GM21367 (cell line): ENCODE results near the gene MAP3K21.

Experiments used
- ATAC-seq: cut with Tn5 transposase; IDR thresholded peaks from one replicate; pipeline ENCODE4 v1.9.1; 2021; ENCODE audit not compliant: unreplicated experiment

Gene MAP3K21

DNA sequence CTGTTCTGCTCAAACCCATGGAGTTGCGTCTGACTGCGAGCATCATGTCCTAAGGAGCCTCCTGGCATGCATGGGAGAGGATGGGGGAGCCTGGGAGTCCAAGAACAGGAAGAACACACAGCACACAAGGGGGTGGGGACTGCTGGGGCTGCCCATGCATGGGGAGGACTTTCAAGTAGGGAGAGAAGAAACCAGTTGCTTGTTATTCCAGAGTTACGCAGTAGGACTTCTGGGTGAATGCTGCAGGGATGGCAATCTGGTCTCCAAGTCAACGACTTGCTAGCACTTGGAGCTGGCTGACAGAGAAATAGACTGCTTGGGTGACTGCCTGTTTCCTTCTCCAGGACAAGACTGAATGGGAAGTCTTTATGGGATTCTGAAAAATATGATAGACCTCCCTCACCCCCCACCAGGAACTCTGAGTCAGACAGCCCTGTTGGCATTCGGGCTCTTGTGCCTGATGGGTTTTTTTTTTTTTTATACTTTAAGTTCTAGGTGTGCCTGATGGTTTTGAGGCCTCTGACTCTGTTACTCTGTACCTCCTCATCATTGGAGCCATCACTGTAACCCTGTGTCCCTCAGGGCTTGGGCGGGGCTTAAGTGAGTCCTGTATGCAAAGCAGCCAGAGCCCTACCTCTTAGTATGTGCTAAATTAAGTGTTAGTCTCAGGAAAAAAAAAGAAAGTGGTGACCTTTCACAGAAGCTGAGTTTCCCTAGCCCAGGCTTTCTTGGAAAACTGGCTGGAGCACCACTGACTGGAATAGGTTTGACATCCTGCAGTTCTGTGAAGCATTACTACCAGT is 30.3 kb downstream of the MAP3K21 start:
- peak; percentile 46 for ATAC-seq

DNA sequence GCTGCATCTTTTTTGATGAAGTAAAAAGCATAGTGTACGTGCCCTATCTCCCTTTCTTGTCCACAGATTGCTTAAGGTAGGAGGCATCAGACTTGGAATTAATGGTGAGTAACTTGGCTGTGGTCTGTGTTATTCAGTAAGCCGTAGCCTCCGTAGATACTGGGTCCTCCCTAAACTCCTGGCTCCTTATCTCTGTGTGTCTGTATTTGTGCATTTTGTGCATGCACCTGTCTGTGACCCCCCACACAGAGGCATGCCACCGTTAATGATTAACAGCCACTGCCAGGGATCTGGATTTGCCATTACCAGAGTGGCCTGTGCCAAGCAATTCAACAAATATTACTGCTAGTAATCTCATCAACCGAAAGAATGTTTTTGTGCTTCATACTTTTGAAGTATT is 31.9 kb downstream of the MAP3K21 start:
- ATAC-seq: no peak

DNA sequence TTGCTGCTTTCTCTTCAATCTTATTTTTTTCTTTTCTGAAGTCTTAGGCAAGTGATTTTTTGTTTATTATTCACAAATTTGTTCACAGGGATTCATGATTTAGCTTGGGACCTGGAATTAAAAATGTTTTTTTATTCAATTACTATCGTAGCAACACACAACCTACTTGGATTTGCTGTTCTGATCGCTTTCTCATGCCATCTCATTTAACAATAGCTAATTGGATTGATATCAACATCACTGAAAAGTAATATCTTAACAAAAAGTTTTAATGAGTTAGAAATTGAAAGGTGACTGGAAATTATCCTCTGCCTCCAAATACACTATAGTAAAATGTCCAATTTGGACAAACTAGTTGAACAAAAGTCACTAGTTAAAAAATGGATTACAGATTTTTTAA is 32.4 kb downstream of the MAP3K21 start:
- ATAC-seq: no peak

DNA sequence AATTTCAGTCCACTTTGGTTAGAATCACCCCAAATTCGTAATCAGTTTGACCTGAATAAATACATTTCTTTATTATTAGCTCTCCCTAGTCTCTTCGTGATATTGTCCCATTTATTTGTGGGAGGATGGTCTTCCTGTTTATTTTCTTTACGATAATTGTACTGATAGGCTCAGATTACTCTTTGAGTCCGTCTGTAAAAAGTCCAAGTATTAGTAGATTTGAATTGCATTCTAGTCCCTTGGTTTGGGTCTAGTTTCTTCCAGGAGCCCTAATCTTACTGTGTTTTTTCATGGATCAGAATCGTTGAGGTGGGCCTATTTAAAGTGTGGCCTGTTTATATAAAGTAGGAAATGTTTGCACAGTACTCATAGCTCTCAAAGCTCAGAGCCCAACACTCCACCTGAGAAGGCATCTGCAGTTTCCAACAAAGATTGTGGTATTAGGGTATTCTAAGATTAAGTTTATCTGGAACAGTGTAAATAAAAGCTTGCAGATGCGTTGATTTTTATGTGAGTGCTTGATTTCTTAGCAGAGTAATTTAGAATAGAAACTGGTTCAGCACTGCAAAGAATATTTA is 33.1 kb downstream of the MAP3K21 start:
- no peak for ATAC-seq

DNA sequence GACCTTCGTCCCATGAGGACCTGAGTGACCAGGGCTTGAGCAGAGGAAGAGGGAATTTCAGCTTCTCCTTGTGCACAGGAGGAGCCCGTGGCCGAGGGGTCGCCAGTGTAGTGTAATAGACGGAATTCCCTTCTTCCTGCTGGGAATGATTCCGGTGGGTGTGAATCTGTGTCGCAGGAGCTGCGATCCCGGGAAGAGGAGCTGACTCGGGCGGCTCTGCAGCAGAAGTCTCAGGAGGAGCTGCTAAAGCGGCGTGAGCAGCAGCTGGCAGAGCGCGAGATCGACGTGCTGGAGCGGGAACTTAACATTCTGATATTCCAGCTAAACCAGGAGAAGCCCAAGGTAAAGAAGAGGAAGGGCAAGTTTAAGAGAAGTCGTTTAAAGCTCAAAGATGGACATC is 34.4 kb downstream of the MAP3K21 start:
- no peak for ATAC-seq

DNA sequence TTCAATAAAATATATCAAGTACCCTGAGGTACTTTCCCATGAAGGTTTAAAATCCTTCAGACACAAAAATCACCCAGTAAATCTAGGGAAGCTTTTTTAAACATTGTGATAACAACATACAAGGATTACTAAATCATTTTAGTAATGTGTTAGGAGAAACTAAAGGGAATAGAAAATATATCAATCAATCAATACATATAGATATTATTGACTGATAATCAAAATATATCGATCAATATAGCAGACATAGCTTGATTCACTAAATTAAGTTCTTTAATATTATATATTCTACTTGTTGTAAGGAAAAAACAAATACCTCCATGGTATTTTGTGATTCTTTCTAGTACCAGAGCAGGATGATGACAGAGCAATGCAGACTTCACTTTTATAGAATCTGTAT is 35.2 kb downstream of the MAP3K21 start:
- ATAC-seq: no peak

DNA sequence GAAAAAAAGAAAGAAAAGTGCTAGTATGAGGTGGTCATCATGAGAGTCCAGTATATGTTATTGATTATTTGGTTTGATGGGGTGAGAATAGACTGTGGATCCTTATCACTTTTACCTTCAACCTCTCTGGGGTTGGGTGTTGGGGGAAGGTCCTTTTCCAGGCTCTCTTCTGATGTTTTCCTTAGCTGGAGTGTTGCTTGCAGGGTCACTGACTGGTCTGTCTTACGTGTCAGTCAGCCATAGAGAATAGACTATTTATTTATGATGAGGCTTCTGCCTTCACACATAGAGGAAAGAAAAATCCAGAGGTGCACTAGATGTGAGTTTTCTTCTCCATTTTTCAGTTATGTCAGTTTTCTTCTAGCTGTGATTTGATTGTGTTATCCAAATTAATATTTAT is 36.5 kb downstream of the MAP3K21 start:
- no peak for ATAC-seq

DNA sequence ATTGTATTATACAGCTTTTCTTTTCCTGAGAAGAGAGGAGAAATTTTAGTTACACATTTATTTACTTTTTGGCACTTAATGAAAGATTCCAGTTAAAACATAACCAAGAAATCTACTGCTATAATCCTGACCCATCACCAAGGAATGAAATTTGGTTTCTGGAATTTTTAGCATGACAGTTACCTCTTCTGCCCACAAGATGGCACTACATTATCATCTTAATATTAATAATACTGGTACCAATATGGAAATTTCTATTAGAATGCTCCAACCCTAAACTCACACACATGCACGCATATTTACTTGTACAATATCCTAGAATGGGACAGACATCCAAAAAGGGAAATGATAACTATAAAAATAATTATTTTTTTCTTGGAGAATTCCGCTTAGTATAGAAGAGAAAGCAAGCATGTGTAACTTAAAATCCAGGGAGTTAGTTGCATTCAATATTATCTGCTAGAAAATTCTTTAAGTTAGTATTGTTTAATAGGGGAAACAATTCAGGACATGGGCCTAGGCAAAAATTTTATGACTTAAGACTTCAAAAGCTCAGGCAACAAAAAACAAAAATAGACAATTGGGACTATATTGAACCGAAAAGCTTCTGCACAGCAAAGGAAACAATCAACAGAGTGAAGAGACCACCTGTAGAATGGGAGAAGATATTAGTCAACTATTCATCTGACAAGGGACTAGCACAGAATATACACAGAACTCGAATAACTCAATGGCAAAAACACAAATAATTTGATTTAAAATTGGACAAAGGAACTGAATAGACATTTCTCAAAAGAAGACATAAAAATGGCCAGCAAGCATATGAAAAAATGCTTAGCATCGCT is 37.4 kb downstream of the MAP3K21 start:
- no peak for ATAC-seq

DNA sequence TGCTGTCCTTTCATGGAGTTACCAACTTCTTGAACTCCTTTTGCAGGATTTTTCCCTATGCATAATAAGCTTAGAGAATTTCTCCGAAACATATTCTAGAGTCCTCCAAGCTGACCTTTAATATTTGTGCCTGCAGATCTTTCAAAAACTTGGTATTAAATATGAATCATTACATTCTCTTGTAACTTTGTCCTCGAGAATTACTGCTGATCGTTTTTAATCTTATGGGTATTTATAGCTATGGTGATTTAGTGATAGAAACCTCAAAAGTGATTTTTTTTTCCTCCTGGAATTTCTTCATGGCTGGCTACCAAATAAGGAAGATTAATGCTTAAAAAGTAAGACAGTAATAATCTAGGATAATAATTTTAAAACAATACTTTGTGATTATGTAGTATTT is 39.1 kb downstream of the MAP3K21 start:
- ATAC-seq: no peak

DNA sequence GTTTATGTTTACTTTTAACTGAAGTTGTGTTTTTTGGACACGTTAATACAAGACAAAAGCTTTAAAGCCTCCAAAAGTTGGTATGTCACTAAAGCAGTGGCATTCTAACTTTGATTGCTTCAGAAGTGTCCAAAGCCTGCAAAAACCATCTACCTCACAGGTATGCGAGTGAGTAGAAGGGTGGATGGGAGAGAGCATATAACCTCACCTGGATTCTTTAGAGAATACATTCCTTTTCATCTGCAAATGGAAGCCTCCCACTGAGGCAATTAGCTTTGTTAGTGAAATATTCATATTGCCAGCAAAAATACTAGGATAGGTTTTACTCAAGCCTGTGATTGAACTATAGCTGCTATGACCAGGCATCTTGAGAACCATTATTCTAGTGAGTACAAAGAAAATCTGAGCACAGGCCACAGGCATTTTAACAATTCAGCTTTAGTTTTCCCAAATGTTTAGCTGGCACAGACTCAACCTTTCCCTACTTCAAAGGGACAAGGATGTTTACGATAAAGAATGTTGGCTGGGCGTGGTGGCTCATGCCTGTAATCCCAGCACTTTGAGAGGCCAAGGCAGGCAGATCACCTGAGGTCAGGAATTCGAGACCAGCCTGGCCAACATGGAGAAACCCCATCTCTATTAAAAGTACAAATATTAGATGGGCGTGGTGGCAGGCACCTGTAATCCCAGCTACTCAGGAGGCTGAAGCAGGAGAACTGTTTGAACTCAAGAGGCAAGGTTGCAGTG is 39.7 kb downstream of the MAP3K21 start:
- ATAC-seq: no peak

DNA sequence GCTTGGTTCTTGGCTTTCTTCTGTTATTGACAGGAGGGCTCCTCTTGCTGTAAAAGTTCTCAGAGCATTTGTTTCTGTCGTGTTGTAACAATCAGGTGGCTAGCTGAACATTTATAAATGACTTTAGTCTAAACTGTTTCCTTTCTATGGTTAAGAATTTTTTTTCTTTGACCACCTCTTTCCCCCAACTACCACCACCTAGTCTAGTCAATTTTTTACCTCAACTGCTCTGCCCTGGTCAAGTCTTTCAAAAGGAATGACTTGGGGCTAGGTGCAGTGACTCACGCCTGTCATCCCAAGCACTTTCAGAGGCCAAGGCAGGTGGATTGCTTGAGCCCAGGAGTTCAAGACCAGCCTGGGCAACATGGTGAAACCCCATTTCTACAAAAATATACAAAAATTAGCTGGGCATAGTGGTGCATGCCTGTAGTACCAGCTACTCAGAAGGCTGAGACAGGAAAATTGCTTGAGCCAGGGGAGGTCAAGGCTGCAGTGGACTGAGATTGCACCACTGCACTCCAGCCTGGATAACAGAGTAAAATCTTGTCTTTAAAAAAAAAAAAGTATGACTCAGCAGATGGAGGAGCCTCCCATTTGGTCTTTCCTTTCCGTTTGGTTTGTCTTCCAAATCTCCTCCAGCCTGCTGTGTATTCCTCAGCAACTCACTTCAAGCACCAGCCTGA is 40.7 kb downstream of the MAP3K21 start:
- ATAC-seq: no peak

DNA sequence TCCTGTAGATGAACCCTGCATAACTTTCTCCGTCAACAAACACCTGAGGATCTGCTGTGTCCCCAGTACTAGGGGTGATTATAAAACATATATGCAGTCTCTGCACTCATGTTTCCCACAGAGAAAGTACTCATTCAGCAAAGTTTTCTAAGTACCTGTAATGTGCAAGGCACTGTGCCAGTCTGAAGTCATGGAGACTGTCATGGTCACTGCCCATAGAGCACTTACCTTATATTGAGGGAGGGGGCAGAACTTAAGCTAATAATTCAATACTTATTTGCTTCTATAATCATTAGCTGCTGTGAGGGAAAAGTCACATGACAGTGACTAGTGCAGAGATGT is 41.2 kb downstream of the MAP3K21 start:
- ATAC-seq: no peak

DNA sequence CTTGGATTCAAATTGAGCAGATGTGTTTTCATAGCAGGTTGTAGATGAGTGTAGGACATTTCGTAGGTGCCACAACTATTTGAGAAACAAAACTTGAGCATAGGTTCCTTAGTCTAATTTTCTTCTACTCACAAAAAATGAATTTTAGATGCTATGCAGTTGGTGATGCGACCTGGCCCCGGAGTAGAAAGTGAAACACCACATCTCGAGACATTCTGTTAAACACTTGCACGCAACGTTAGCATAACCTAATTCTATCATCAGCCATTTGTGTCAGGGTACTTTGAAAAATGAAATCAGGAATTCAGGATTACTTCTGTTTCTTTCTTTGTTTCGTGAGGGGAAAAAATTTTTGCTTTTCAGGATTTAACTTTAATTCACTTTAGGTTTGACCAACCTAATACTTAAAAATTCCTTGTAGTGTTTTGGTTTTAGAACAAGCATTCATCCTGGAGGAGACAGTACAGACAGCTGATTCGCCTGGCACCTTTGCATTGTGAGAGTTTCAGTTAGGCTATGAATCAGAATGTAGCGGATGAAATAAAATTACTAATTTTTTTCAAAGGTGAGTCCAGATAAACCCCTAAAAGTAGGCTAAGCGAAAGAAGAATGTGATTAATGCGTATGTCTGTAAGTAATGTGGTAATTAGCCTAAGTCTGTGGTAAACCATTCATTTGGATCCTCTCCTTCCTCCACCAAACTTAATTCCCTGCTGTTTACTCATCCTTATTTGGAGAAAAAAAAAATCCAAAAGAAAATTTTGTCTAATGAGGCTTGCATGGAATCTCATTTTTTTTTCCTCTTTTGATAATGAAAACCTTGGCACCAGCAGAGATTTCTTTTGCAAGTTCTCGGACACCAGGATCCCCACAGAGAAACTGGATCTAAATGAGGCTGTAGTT is 44.9 kb downstream of the MAP3K21 start:
- ATAC-seq: peak; percentile 70

DNA sequence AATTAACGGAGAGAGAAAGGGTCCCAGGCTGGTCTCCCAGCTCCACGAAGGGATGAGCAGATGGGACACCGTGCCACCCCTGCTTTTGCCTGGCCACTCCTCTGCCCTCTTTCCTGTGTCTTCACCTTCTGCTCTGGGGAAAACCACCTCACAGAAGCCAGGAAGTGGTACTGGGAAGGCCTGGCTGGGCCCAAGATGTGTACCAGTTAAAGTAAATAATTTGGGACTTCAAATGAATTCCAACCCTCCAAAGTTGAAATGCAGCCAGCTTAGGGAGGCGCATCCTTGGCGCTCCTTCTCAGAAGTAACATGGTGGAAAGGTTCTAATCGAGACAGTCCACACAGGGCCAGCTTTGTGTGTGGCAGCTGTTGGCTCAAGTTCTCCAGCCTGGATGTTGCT is 45.7 kb downstream of the MAP3K21 start:
- ATAC-seq: no peak

DNA sequence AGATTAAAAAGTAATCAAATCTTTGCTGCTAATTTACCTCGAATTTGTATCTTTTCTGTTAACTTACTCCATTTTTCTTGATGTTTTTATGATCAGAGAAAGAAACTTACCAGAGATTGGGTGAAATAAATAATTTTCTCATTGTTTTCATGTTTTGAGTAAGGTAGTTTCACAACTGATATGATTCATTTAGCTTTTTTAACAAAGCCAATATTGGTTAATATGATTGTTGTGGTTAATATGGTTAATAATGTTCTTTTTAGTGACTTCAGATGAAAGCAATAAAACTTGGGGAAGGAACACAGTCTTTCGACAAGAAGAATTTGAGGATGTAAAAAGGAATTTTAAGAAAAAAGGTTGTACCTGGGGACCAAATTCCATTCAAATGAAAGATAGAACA is 48.1 kb downstream of the MAP3K21 start:
- ATAC-seq: no peak

DNA sequence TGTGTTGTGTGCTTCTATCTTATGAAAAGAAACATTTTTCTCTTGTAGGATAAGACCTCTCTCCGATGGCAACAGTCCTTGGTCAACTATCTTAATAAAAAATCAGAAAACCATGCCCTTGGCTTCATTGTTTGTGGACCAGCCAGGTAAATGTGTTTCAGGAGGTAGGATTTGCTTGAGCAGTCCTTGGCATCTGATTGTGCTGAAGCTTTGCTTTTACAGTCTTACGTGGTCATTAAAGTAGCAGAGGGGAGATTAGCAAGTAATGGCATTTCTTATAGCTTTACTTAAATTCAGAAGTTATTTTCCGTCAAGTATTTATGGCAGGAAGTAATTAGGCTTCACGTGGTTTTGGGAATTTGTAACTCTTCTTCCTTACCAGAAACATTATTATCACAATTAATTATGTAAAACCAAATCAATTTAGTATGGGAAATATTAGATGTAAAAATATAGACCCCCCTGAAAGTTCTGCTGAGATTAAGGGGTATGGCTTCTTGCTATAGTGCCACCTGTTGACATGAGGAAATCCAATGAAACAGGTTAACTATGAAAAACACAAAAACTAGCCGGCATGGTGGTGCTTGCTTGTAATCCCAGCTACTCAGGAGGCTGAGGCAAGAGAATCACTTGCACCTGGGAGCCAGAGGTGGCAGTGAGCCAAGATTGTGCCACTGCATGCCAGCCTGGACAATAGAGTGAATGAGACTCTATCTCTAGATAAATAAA is 49.0 kb downstream of the MAP3K21 start:
- ATAC-seq: no peak

DNA sequence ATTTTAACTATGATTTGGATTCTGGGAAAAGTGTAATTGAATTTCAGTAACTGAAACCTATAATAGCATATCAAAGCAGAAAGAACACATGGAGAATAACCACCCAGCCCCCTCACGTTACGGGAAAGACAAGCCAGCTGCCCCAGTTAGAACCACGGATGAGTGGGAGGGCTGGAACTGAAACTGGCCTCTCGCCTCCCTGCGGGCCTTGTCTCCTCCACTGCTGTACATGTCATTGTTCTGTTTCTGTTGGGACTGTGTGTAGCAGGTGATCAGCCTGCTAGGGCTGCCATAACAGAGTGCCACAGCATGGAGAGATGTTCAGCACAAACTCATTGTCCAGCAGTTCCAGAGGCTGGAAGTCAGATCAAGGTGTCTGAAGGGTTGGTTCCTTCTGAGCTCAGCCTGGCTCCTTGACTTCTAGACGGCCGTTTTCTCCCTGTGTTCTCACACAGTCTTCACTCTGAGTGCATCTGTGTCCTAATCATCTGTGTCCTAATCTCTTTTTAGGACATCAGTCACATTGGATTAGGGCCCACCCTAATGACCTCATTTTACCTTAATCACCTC is 52.4 kb downstream of the MAP3K21 start:
- ATAC-seq: peak; percentile 66

DNA sequence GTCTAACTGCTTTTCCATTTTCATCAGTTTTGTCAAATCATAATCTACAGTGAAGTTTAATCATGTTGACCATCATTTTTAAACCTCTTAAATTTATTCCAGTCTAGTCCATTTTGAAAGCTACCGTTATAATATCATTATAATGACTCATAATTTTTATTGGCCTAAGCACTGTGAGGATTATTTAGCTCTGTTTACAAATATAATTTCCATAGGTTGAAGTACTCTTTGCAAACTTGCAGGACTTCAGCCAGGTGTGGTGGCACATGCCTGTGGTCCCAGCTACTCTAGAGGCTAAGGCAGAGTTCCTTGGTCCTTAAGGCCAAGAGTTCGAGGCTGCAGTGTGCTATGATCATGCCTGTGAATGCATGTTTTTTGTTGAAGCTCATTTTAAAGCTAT is 54.3 kb downstream of the MAP3K21 start:
- ATAC-seq: no peak

DNA sequence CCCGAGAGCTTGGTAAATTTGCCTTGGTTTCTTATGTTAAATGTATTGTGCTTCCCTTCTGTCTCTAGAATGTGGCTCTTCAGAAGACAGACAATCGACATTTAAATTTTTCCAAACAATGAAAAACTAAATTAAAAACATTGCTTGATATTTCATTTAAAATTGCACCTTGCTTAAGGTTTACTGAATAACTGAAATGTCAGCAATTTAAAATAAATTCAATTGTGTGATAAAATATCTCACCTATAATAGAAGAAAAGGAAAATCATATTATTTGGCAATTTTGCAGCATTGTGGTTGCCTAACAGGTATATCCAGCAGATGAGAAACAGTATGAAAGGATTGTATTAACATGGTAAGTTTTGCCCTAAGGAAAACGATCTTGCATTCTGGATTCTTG is 56.5 kb downstream of the MAP3K21 start:
- no peak for ATAC-seq
